Erythroblast (primary cell): ENCODE data around the gene SSR4.

Experiments used
- GATA1 ChIP-seq: IDR thresholded peaks from 2 replicates; pipeline ENCODE4 v1.6.1; 2011; ENCODE audit warnings: low read depth, mild to moderate bottlenecking, control low read depth, low read length, moderate library complexity
- POLR2A ChIP-seq: IDR thresholded peaks from 2 replicates; pipeline ENCODE4 v1.6.1; 2011; ENCODE audit warnings: mild to moderate bottlenecking, low read length

- TF ChIP-seq POLR2A (no peak), GATA1 (no peak)
Measured at GRCh38 chrX:153806999-153807575, 12.6 kb downstream of the SSR4 start.
